HepG2 (cell line): Measurements from ENCODE around the gene ZIK1. TPM values are rescaled to one million over a fixed set of nuclear protein-coding genes. Genes with fewer than 3 reads are reported as not detected.

Experiments
- HIC2 ChIP-seq: sonication (generic); formaldehyde crosslinking; IDR thresholded peaks from 2 replicates; pipeline ENCODE4 v1.9.0; 2022; ENCODE audit warnings: low read depth, missing genetic modification reagents
- KIAA2018 ChIP-seq: sonication (generic); formaldehyde crosslinking; IDR thresholded peaks from 2 replicates; pipeline ENCODE4 v1.5.0; 2020; ENCODE audit warnings: mild to moderate bottlenecking, missing genetic modification reagents, borderline replicate concordance
- PAWR ChIP-seq: sonication (generic); formaldehyde crosslinking; IDR thresholded peaks from 2 replicates; pipeline ENCODE4 v1.4.0; 2020; ENCODE audit warnings: missing genetic modification reagents, mild to moderate bottlenecking, borderline replicate concordance
- POLR2A ChIP-seq, 2 experiments: IDR thresholded peaks; 2 replicates each; pipeline ENCODE4 v1.6.1; 2011; ENCODE audit warnings: low read depth in 2 of 2, low read length in 2 of 2, mild to moderate bottlenecking in 1 of 2, moderate library complexity in 1 of 2; ENCODE audit not compliant: insufficient read depth in 1 of 2
- SAP130 ChIP-seq: IDR thresholded peaks from 2 replicates; pipeline ENCODE4 v1.6.1; 2016; ENCODE audit warnings: low read depth
- TFDP1 ChIP-seq: IDR thresholded peaks from 2 replicates; pipeline ENCODE4 v1.6.1; 2016; ENCODE audit warnings: missing compliant biosample characterization, missing genetic modification reagents, borderline replicate concordance
- UBTF ChIP-seq: sonication (generic); formaldehyde crosslinking; IDR thresholded peaks from 2 replicates; pipeline ENCODE4 v1.4.0; 2020; ENCODE audit warnings: mild to moderate bottlenecking, missing genetic modification reagents
- ZFX ChIP-seq: sonication (generic); formaldehyde crosslinking; IDR thresholded peaks from 2 replicates; pipeline ENCODE4 v1.4.0; 2020; ENCODE audit warnings: mild to moderate bottlenecking, low read depth, missing genetic modification reagents, moderate library complexity
- ZNF232 ChIP-seq: sonication (generic); formaldehyde crosslinking; IDR thresholded peaks from 2 replicates; pipeline ENCODE4 v1.4.0; 2020; ENCODE audit warnings: missing genetic modification reagents, borderline replicate concordance
- ZNF276 ChIP-seq: sonication (generic); formaldehyde crosslinking; IDR thresholded peaks from 2 replicates; pipeline ENCODE4 v1.4.0; 2020; ENCODE audit warnings: mild to moderate bottlenecking, low read depth, missing genetic modification reagents
- ZNF543 ChIP-seq: sonication (generic); formaldehyde crosslinking; IDR thresholded peaks from 2 replicates; pipeline ENCODE4 v1.4.0; 2020; ENCODE audit warnings: mild to moderate bottlenecking, missing genetic modification reagents
- ZNF556 ChIP-seq: sonication (generic); formaldehyde crosslinking; IDR thresholded peaks from 2 replicates; pipeline ENCODE4 v1.4.0; 2020; ENCODE audit warnings: mild to moderate bottlenecking, missing genetic modification reagents, borderline replicate concordance
- ZNF816 ChIP-seq: sonication (generic); formaldehyde crosslinking; IDR thresholded peaks from 2 replicates; pipeline ENCODE4 v1.8.0; 2022; ENCODE audit warnings: missing genetic modification reagents, mild to moderate bottlenecking, borderline replicate concordance
- ZNF891 ChIP-seq: sonication (generic); formaldehyde crosslinking; IDR thresholded peaks from 2 replicates; pipeline ENCODE4 v1.5.0; 2020; ENCODE audit warnings: mild to moderate bottlenecking, missing genetic modification reagents
- polyA plus RNA-seq, 8 experiments: library from polyadenylated mRNA; depleted of rRNA in 3 of 8; stranded (reverse) in 7 of 8; unstranded in 1 of 8; fragments of >200 nt; fragmentation: Illumina TruSeq in 4 of 8; extraction: Trizol in 4 of 8; gene quantifications; 2 replicates each; pipeline versions ENCODE4 v1.2.1 to v1.2.3, GENCODE V29; 2011 to 2016; ENCODE audit warnings: low read depth in 4 of 8, missing spikeins in 1 of 8, mixed read lengths in 1 of 8; ENCODE audit not compliant: insufficient read depth in 1 of 8
- total RNA-seq, 5 experiments: library from RNA; depleted of rRNA; stranded (reverse); fragments of >200 nt; fragmentation: Illumina TruSeq; extraction: Trizol; gene quantifications; 2 replicates each; pipeline ENCODE4 v1.2.3, GENCODE V29; 2016; ENCODE audit warnings: low read depth in 1 of 5

ZIK1 gene
- total and polyA plus RNA-seq, 2 of the 13 experiments (the other 11 are each of a cell fraction or from before 2014, with no cell fraction given): 2.1 to 7.2 TPM

GRCh38 chr19:57559008-57559403 lies 24.9 kb upstream of the ZIK1 start (continued):
- TF ChIP-seq ZNF556 (CRISPR knock-in tag) (0 out of 2 replicates have a peak, but pooled peaks have one; percentile 23), UBTF (no peak), POLR2A (IDR thresholded peaks at IDR 0.05; ENCODE audit: insufficient read depth in 1 of 2, low read depth in 2 of 2, low read length in 2 of 2) (0 out of 4 replicates have a peak, but pooled peaks of 1 of the 2 experiments have one; percentile 32), ZFX (CRISPR knock-in tag) (peak; percentile 52; the same call in 1 of the 2 replicates), ZNF816 (no peak), PAWR (CRISPR knock-in tag) (no peak), KIAA2018 (CRISPR knock-in tag) (no peak), ZNF543 (CRISPR knock-in tag) (peak; percentile 81; the same call in 1 of the 2 replicates), HIC2 (no peak), ZNF891 (CRISPR knock-in tag) (no peak), ZNF276 (CRISPR knock-in tag) (no peak), ZNF232 (CRISPR knock-in tag) (no peak), TFDP1 (CRISPR knock-in tag) (0 out of 2 replicates have a peak, but pooled peaks have one; percentile 27), SAP130 (CRISPR knock-in tag) (peak; percentile 12; the same call in 1 of the 2 replicates)
